GM21526 (cell line): ENCODE results near the gene KCTD2.
"Not testable (repeated sequence)": the region's sequence is repeated elsewhere in the genome, so short reads cannot be mapped to it uniquely, and the experiment has no call there.

Experiments
- ATAC-seq: cut with Tn5 transposase; IDR thresholded peaks from one replicate; pipeline ENCODE4 v1.9.1; 2021; ENCODE audit warnings: moderate library complexity; ENCODE audit not compliant: unreplicated experiment, low FRiP score

Gene KCTD2

GRCh38 chr17:75049057-75049456, 2.0 kb downstream of the KCTD2 start:
- ATAC-seq: no peak

DNA sequence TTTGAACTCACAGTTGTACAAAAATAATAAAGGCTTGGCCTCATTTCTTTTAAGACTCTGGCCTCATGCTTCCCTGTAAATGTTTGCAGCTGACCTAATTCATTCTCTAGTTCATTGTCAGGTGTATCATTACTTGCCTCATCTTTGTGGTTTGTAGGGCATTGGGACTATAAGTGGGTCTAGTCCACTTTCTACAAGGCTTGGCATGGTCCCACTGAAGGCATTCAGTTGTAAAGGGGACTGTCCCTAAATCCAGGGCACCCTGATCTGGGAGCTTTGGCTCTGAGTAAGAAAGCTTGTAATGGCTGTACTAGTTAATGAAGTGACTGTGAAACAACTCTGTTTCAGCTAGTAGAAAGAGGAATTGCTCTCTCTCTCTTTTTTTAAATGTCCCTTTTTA, 2.7 kb downstream of the KCTD2 start:
- no peak for ATAC-seq

DNA sequence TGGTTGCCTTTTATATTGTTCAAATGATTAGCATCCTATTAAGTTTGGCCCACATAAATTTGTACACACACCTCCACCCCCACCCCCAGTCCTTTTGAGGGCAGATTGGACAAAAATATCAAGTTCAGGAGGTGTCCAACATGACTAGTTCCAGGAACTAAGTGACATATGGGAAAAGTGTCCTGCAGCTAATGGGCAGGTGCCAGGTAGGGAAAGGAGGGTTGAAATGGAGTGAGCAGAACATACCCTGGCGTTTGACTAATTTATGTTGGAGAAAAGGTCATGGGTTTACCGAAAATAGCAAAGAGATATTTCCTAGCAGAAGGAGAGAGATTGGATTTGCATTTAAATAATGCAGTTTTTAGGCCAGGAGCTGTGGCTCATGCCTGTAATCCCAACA, 4.9 kb downstream of the KCTD2 start:
- ATAC-seq: no peak

DNA sequence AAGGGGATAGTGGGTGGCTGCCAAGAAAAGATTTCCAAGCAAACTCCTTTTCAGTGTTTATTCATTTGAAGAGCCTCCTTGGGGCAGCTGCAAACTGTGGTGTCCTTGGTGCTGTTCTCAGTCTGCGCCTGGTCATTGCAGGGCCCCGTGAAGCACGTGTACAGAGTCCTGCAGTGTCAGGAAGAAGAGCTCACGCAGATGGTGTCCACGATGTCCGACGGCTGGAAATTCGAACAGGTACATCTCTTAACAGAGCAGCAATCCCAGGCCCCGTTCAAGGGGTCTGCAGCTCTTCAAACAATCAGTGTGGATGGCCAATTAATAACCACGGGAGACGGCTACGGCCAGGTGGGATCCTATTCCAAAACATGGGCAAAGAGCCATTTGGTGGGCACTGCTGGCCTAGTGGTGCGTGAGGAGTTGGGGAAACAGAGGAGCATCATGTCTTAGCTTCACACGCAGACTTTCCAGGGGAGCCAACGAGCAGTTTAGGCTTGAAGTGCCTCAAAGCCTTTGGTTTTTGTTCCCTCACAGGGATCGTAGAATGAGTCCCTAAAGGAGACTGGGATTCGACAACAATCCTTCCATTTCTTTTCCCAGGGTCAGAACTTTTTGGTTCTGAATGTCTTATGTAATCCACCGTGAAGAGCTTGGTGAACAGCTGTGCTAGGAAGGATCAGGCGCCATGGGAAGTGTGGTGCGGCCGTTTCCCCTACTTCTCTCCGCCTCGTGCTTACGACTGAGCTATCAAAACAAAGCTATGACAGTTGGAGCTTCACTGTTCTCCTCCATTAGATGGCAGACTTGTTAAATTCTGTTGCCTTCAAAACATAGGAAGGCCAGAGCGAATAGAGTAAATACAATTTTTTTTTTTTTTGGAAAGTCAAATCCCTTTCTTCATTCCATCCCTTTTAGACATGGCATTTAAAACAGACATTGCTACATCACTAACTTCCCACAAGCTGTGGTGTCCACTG, 12.6 kb downstream of the KCTD2 start:
- no peak for ATAC-seq

DNA sequence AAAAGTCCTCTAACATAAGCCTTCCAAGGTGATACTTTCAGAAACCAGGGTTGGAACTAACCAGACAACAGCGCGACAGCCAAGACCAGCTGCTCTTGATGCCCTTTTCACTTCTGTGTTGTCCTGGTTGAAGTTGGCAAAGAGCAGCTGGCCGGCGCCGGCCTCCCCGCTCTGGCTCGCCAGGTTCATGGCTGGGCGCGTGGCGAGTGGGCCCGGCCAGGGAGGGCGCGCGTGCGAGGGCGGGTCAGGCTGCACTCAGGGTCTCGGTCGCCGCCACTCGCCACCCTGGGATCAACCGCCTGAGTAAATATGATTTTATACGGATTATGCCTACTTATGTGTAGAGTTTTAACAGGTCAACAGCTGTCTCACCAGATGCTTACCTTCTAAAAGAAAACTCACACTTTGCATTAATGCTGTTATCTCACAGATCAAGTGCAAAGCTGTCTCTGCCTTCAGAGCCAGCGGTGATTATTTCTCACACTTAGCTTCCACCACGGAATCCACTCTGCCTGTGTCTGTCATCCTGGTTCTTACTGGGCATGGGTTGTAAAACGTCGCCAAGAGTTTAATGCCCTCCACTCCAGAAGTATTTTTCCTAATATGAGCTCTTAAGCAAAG, 13.5 kb downstream of the KCTD2 start:
- ATAC-seq: no peak

GRCh38 chr17:75061055-75061438, 14.0 kb downstream of the KCTD2 start:
- no peak for ATAC-seq

- ATAC-seq: no peak
These were observed 14.6 kb downstream of the KCTD2 start for GRCh38 chr17:75061618-75062017.

DNA sequence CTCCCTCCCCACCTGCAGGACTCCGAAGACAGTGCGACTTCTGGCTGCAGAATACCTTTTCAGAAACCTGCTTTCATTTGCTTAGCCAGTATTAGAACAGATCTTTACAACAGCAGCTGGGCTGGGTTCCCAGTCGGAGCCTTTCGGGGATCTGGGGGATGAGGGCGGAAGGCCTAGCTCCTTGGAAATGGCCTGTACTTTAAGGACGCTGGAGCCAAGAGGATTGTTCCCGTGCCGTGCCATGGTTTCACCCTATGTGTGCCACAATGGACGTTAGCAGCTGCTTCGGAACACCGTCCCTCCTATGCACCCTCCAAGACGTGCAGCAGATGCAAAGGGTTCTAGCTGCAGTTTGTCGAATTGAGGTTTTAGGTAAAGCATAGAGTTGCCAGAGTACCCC, 16.2 kb downstream of the KCTD2 start:
- ATAC-seq: no peak

GRCh38 chr17:75063626-75064025, 16.6 kb downstream of the KCTD2 start:
- no peak for ATAC-seq

DNA sequence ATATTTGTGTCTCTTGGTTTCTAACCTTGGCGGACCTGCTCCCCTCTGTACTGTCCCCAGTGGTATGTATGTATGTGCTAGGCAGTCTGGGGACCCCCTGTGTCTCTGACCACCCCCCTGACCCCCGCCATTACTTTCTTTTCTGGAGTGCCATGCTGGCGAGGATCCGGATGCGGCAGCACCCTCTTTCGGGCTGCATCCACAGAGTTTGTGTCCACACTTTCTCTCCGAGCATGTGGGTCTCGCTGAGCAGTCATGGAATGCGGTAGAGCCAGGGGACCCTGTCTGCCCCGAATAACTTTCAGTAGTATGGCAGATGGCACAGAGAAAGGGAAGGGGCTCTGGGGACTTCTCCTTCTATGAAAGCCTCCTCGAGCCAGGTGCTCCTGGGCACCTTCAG, 17.0 kb downstream of the KCTD2 start:
- no peak for ATAC-seq

- ATAC-seq: no peak
These were observed 17.4 kb downstream of the KCTD2 start for GRCh38 chr17:75064460-75064859.

DNA sequence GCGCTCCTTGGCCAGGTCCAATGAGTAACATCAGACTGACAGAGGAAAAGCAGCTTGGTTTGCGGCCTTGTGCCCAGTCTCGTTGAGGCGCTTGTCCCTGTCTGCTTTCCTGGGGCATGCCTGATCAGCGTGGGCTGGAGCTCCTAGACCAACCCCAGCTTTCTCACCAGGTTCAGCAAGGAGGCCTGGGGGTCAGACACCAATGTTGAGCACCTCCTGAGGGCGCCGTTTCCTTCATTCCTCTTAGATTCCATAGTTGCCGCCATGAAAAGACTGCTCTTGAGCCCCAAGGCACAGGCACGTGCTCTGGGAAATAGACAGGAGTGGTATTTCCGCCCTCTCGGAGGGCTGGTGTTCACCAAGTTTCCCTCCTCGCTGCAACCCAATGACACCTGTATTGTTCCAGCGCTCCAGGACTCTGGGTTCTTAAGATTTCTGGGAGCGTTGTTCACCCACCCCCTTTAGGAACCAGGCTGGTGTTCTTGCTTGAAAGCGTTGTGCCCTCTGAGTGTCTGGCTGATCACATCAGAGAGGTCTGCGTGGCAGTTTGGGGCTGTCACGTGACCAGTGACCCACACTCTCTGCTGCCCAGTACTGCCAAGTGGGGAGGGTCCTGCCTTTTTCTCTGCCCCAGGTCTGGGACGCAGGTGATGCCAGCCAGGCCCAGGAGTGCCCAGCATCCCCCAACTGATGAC, 18.0 kb downstream of the KCTD2 start:
- no peak for ATAC-seq

DNA sequence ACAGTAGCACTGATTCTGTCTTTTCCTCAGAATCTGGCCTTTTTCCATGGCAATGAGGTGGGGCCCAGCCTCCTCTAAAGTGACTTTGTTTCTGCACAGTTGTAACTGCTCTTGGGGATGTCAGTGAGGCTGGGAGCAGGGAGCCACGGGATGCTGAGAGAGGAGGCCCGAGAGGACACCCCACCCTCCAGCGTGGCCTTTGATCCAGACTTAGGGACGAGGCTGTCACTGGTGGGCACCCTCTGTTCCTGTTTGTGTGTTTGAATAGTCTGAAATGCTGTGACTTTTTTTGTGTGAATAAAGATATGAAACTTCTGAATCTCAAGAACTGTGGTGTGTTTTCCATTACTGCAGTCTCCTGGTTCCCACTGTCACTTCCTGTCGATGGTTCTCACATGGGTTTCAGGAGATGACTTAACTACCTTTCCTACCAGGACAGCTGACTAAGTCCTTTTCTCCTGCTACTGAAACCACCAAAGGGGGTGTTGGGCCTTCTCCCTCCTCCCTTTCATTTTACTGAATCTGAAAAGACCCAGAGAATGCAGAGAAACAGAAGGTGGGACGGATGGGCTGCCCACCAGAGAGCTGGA, 18.6 kb downstream of the KCTD2 start:
- no peak for ATAC-seq

DNA sequence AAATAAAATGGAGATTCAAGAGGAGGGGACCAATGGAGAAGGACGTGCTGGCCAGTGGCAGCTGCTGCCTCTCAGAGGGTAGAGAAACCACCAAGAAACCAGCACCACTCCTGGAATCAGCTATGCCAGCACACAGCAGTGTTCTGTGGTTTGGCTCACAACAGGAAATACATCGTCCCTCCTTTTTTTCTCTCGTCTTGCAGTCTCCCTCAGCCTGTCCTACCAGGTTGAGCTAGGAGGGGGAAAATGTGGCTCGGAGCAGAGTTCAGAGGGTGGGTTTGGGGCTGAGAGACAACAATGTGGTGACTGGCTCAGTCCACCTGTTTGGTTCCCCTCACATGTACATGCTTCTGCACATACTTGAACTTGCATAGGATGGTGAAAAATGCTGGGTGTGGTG, 20.8 kb downstream of the KCTD2 start:
- no peak for ATAC-seq

- ATAC-seq: no peak
These were observed 21.7 kb downstream of the KCTD2 start for GRCh38 chr17:75068750-75069149.

- no peak for ATAC-seq
These were observed 22.8 kb downstream of the KCTD2 start for GRCh38 chr17:75069783-75070182.

DNA sequence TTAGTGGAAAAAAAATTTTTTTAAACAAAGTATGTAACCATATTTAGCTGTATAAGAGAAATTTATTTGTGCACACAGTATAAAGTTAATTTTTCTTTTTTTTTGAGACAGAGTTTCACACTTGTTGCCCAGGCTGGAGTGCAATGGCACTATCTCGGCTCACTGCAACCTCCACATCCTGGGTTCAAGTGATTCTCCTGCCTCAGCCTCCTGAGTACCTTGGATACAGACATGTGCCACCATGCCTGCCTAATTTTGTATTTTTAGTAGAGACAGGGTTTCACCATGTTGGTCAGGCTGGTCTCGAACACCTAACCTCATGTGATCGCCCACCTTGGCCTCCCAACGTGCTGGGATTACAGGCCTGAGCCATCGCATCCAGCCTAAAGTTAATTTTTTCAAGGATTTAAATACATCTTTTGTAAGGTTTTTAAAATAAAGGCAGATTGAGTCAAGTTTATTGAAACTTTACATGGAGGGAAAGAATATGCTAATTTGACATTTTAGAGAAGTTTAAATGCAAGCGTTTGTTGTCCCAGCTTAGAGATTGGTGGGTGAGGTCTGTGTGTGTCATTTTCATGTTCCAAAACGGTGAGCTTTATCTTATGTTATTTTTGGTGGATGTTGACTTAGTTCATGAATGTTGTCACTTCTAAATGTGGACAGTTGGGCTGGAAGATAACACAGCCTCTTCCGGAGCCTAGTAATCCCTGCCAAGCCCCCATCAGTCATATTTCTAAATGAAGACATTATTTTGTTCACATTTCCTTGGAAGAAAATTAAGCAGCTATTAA, 24.6 kb downstream of the KCTD2 start:
- not testable (repeated sequence) for ATAC-seq

- not testable (repeated sequence) for ATAC-seq
These were observed 25.9 kb downstream of the KCTD2 start for GRCh38 chr17:75072909-75073308.

DNA sequence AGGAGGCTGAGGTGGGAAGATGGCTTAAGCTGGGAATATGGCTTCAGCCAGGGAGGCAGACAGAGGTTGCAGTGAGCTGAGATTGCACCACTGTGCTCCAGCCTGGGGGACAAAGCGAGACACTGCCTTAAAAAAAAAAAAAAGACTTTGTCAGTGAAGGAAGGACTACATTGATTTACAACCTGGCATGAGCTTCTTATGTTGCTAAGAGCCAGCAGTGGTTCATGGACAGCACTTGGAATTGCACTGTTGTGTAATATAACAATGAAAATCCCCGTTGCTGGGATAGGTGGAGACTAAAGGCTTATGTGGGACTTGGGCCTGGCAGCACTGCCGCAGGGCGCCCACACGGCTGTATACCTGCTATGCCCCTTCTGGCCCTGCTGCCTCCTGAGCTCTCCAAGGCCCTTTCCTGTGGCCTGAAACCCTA, 26.6 kb downstream of the KCTD2 start:
- no peak for ATAC-seq

DNA sequence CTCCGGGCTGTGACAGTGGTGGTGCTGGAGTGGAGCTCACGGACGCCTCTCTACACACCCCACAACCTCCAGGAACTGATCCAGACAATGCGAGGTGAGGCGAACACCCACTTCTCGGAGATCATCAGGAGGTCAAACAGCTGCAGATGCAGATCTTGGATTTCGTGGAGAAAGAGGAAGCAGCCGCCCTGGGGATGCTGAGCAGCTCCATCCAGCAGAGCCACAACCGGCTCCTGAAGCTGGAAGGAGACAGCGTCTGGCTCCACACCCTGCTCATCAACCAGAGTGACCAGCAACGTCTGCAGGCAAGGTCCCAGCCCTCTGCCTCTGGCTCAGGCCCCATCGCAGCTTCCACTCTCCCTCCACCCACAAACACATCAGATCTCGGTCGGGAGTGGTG, 27.5 kb downstream of the KCTD2 start:
- no peak for ATAC-seq
